ENCODE data around the gene ZBTB16. TPM values are rescaled to one million over a fixed set of nuclear protein-coding genes. Genes with fewer than 3 reads are reported as not detected.
A peak's percentile ranks its signal among the peaks of the same experiment; 100 is the strongest.

The ZBTB16 gene
- total RNA-seq, 2 experiments from 2014 or later, result 3.0 to 4.6 TPM

GRCh38 chr11:114136686-114137640 is 77.5 kb downstream of the ZBTB16 start:
- Mint-ChIP-seq H3K27me3 (no peaks in the 10 kb centered on the region), H3K27ac (no peak overlapping the region), H3K36me3 (ENCODE audit: low read depth) (no peaks in the 10 kb centered on the region), H3K4me3 (no peak overlapping the region), H3K9me3 (ENCODE audit: low read depth) (no peaks in the 10 kb centered on the region), H3K4me1 (peaks cover 24% of the 10 kb centered on the region)
- intact Hi-C loops (cut with DNase I, micrococcal nuclease), result no loop called here
- ChIA-PET POLR2A (no interaction called here), CTCF (no interaction called here)
- ATAC-seq, result peak; percentile 36
- no peak for DNase-seq

GRCh38 chr11:114137838-114138237 is 78.3 kb downstream of the ZBTB16 start:
- Mint-ChIP-seq H3K27ac (no peak overlapping the region), H3K4me1 (peaks cover 24% of the 10 kb centered on the region), H3K36me3 (ENCODE audit: low read depth) (no peaks in the 10 kb centered on the region), H3K4me3 (no peak overlapping the region), H3K27me3 (no peaks in the 10 kb centered on the region), H3K9me3 (ENCODE audit: low read depth) (no peaks in the 10 kb centered on the region)
- ChIA-PET POLR2A (no interaction called here), CTCF (no interaction called here)
- intact Hi-C loops (cut with DNase I, micrococcal nuclease), result no loop called here
- DNase-seq, result no peak
- no peak for ATAC-seq

GRCh38 chr11:114138411-114138810 is 78.9 kb downstream of the ZBTB16 start:
- Mint-ChIP-seq H3K36me3 (ENCODE audit: low read depth) (no peaks in the 10 kb centered on the region), H3K9me3 (ENCODE audit: low read depth) (no peaks in the 10 kb centered on the region), H3K4me1 (peaks cover 24% of the 10 kb centered on the region), H3K27ac (no peak overlapping the region), H3K4me3 (no peak overlapping the region), H3K27me3 (no peaks in the 10 kb centered on the region)
- DNase-seq (no peak), ATAC-seq (no peak)
- ChIA-PET POLR2A (no interaction called here), CTCF (no interaction called here)
- intact Hi-C loops (cut with DNase I, micrococcal nuclease), result no loop called here

GRCh38 chr11:114140826-114141225 is 81.3 kb downstream of the ZBTB16 start:
- Mint-ChIP-seq H3K36me3 (ENCODE audit: low read depth) (no peaks in the 10 kb centered on the region), H3K27ac (no peak overlapping the region), H3K9me3 (ENCODE audit: low read depth) (no peaks in the 10 kb centered on the region), H3K27me3 (no peaks in the 10 kb centered on the region), H3K4me1 (peaks cover 19% of the 10 kb centered on the region), H3K4me3 (no peak overlapping the region)
- POLR2A ChIA-PET, result no interaction called here
- DNase-seq (no peak), ATAC-seq (no peak)
- intact Hi-C loops (cut with DNase I, micrococcal nuclease), result no loop called here
- CTCF ChIA-PET, result no interaction called here

- Mint-ChIP-seq H3K4me3 (no peak overlapping the region), H3K27me3 (no peaks in the 10 kb centered on the region), H3K4me1 (peaks cover 10% of the 10 kb centered on the region), H3K27ac (no peak overlapping the region), H3K36me3 (ENCODE audit: low read depth) (no peaks in the 10 kb centered on the region), H3K9me3 (ENCODE audit: low read depth) (no peaks in the 10 kb centered on the region)
- ChIA-PET POLR2A (no interaction called here), CTCF (no interaction called here)
- intact Hi-C loops (cut with DNase I, micrococcal nuclease), result no loop called here
- ATAC-seq (no peak), DNase-seq (no peak)
Observed at GRCh38 chr11:114141863-114142580, 82.5 kb downstream of the ZBTB16 start.

- no peaks in the 10 kb centered on the region for H3K9me3 Mint-ChIP-seq (ENCODE audit: low read depth)
- peaks cover 10% of the 10 kb centered on the region for H3K4me1 Mint-ChIP-seq
- DNase-seq (no peak), ATAC-seq (no peak)
- CTCF ChIA-PET, result no interaction called here
- no peak overlapping the region for H3K4me3 Mint-ChIP-seq
- POLR2A ChIA-PET, result no interaction called here
- intact Hi-C loops (cut with DNase I, micrococcal nuclease), result no loop called here
- no peaks in the 10 kb centered on the region for H3K36me3 Mint-ChIP-seq (ENCODE audit: low read depth)
- H3K27me3 Mint-ChIP-seq, result no peaks in the 10 kb centered on the region
- H3K27ac Mint-ChIP-seq, result no peak overlapping the region
Observed at GRCh38 chr11:114142707-114143106, 83.2 kb downstream of the ZBTB16 start.

- no peaks in the 10 kb centered on the region for H3K9me3 Mint-ChIP-seq (ENCODE audit: low read depth)
- intact Hi-C loops (cut with DNase I, micrococcal nuclease), result no loop called here
- H3K36me3 Mint-ChIP-seq (ENCODE audit: low read depth), result no peaks in the 10 kb centered on the region
- CTCF ChIA-PET, result interaction anchor here (0.7 to 0.8 kb wide), 2 partner anchors 10 to 92 kb away, joined by 3 read pairs; no protein-coding TSS in a partner anchor
- DNase-seq, result no peak
- no peaks in the 10 kb centered on the region for H3K27me3 Mint-ChIP-seq
- no peak for ATAC-seq
- no peak overlapping the region for H3K4me3 Mint-ChIP-seq
- POLR2A ChIA-PET, result no interaction called here
- H3K4me1 Mint-ChIP-seq, result peaks cover 12% of the 10 kb centered on the region
- H3K27ac Mint-ChIP-seq, result no peak overlapping the region
Observed at GRCh38 chr11:114145166-114145775, 85.8 kb downstream of the ZBTB16 start.

- ChIA-PET POLR2A (no interaction called here), CTCF (no interaction called here)
- ATAC-seq (no peak), DNase-seq (no peak)
- H3K36me3 Mint-ChIP-seq (ENCODE audit: low read depth), result no peaks in the 10 kb centered on the region
- peaks cover 19% of the 10 kb centered on the region for H3K4me1 Mint-ChIP-seq
- no peak overlapping the region for H3K4me3 Mint-ChIP-seq
- intact Hi-C loops (cut with DNase I, micrococcal nuclease), result no loop called here
- H3K9me3 Mint-ChIP-seq (ENCODE audit: low read depth), result no peaks in the 10 kb centered on the region
- no peaks in the 10 kb centered on the region for H3K27me3 Mint-ChIP-seq
- no peak overlapping the region for H3K27ac Mint-ChIP-seq
Observed at GRCh38 chr11:114147375-114148012, 88.0 kb downstream of the ZBTB16 start.

GRCh38 chr11:114148013-114148382 is 88.5 kb downstream of the ZBTB16 start:
- Mint-ChIP-seq H3K27me3 (no peaks in the 10 kb centered on the region), H3K9me3 (ENCODE audit: low read depth) (no peaks in the 10 kb centered on the region), H3K4me3 (no peak overlapping the region), H3K27ac (no peak overlapping the region), H3K36me3 (ENCODE audit: low read depth) (no peaks in the 10 kb centered on the region), H3K4me1 (peaks cover 22% of the 10 kb centered on the region)
- ATAC-seq (no peak), DNase-seq (no peak)
- CTCF ChIA-PET, result no interaction called here
- intact Hi-C loops (cut with DNase I, micrococcal nuclease), result no loop called here
- POLR2A ChIA-PET, result no interaction called here

GRCh38 chr11:114149689-114150407 is 90.3 kb downstream of the ZBTB16 start:
- ChIA-PET POLR2A (no interaction called here), CTCF (interaction anchor here (0.6 kb wide), 1 partner anchor 68 kb away, joined by 3 read pairs; no protein-coding TSS in a partner anchor)
- Mint-ChIP-seq H3K4me1 (peaks cover 20% of the 10 kb centered on the region), H3K27ac (no peak overlapping the region), H3K9me3 (ENCODE audit: low read depth) (no peaks in the 10 kb centered on the region), H3K36me3 (ENCODE audit: low read depth) (no peaks in the 10 kb centered on the region), H3K4me3 (no peak overlapping the region), H3K27me3 (no peaks in the 10 kb centered on the region)
- ATAC-seq (no peak), DNase-seq (no peak)
- intact Hi-C loops (cut with DNase I, micrococcal nuclease), result no loop called here

GRCh38 chr11:114150671-114151070 is 91.2 kb downstream of the ZBTB16 start:
- POLR2A ChIA-PET, result no interaction called here
- Mint-ChIP-seq H3K36me3 (ENCODE audit: low read depth) (no peaks in the 10 kb centered on the region), H3K27ac (no peak overlapping the region), H3K4me1 (peaks cover 20% of the 10 kb centered on the region), H3K4me3 (no peak overlapping the region), H3K9me3 (ENCODE audit: low read depth) (no peaks in the 10 kb centered on the region), H3K27me3 (no peaks in the 10 kb centered on the region)
- intact Hi-C loops (cut with DNase I, micrococcal nuclease), result no loop called here
- no peak for DNase-seq
- CTCF ChIA-PET, result interaction anchor here (0.6 kb wide), 1 partner anchor 68 kb away, joined by 3 read pairs; no protein-coding TSS in a partner anchor
- ATAC-seq, result no peak
